ENCODE measurements around the gene TSPAN18.
A peak's percentile ranks its signal among the peaks of the same experiment; 100 is the strongest.

The TSPAN18 gene

GRCh38 chr11:44875037-44875436 lies 148.3 kb downstream of the TSPAN18 start:
- DNase-seq, result no peak

GRCh38 chr11:44876194-44876723 lies 149.5 kb downstream of the TSPAN18 start:
- no peak for DNase-seq

GRCh38 chr11:44876906-44877305 lies 150.1 kb downstream of the TSPAN18 start:
- peak; percentile 69 for DNase-seq

- peak; percentile 86 for DNase-seq
Observed at GRCh38 chr11:44877571-44878497, 151.1 kb downstream of the TSPAN18 start.

GRCh38 chr11:44878711-44879110 lies 151.9 kb downstream of the TSPAN18 start:
- DNase-seq, result peak; percentile 38

- DNase-seq, result no peak
Observed at GRCh38 chr11:44879432-44879831, 152.7 kb downstream of the TSPAN18 start.

- DNase-seq, result no peak
Observed at GRCh38 chr11:44880511-44880910, 153.7 kb downstream of the TSPAN18 start.

GRCh38 chr11:44880953-44881352 lies 154.2 kb downstream of the TSPAN18 start:
- DNase-seq, result no peak

- no peak for DNase-seq
Observed at GRCh38 chr11:44883277-44883676, 156.5 kb downstream of the TSPAN18 start.

GRCh38 chr11:44884056-44884455 lies 157.3 kb downstream of the TSPAN18 start:
- DNase-seq, result no peak

GRCh38 chr11:44885065-44885810 lies 158.5 kb downstream of the TSPAN18 start:
- no peak for DNase-seq

GRCh38 chr11:44885919-44886789 lies 159.4 kb downstream of the TSPAN18 start:
- DNase-seq, result no peak

GRCh38 chr11:44886790-44887140 lies 160.0 kb downstream of the TSPAN18 start:
- no peak for DNase-seq

- no peak for DNase-seq
Observed at GRCh38 chr11:44887636-44888035, 160.9 kb downstream of the TSPAN18 start.

- no peak for DNase-seq
Observed at GRCh38 chr11:44889266-44889665, 162.5 kb downstream of the TSPAN18 start.

- no peak for DNase-seq
Observed at GRCh38 chr11:44892843-44893242, 166.1 kb downstream of the TSPAN18 start.

- DNase-seq, result peak; percentile 63
Observed at GRCh38 chr11:44893308-44893822, 166.6 kb downstream of the TSPAN18 start.

- peak; percentile 94 for DNase-seq
Observed at GRCh38 chr11:44893846-44894617, 167.3 kb downstream of the TSPAN18 start.

- DNase-seq, result peak; percentile 74
Observed at GRCh38 chr11:44899959-44900358, 173.2 kb downstream of the TSPAN18 start.

GRCh38 chr11:44901120-44901633 lies 174.4 kb downstream of the TSPAN18 start:
- no peak for DNase-seq

GRCh38 chr11:44901786-44902185 lies 175.0 kb downstream of the TSPAN18 start:
- DNase-seq, result no peak
